ENCODE measurements around the gene DSCAM.

Gene DSCAM

DNA sequence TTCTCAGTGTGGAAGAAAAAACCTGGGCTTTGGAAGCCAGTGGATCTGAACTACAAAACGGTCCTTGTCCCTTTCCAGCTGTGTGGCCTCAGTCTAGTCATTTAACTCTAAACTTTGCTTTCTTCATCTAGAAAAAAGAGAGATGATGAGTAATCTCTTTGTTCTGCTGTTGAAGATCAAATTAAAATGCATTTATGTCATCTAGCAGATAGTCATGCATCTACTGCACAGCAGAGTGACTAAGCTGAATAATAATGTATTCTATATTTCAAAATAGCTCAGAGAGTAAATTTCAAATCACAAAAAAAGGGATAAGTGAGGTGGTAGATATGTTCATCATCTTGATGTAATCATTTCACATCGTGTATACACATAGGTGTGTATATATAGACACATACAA, 473.2 kb downstream of the DSCAM start:
- Histone ChIP-seq H3K27ac (ENCODE audit: low read depth, low read length) (no peak overlapping the region), H3K9ac (ENCODE audit: low read length) (no peak overlapping the region), H3K79me2 (ENCODE audit: insufficient read depth, low read length) (no peaks in the 10 kb centered on the region), H3K9me3 (ENCODE audit: insufficient read depth, low read length) (no peaks in the 10 kb centered on the region), H4K20me1 (ENCODE audit: low read depth, low read length) (no peaks in the 10 kb centered on the region), H3K9me2 (replicated peaks; ENCODE audit: insufficient read depth, low read length) (no peaks in the 10 kb centered on the region), H3K4me2 (ENCODE audit: low read depth, low read length, poor library complexity, severe bottlenecking) (no peak overlapping the region), H3K4me3 (ENCODE audit: insufficient read depth, low read length, poor library complexity, severe bottlenecking) (no peak overlapping the region), H3K36me3 (ENCODE audit: low read length) (no peaks in the 10 kb centered on the region), H3F3A (ENCODE audit: insufficient read depth) (no peaks in the 10 kb centered on the region), H3K27me3 (ENCODE audit: low read length) (no peaks in the 10 kb centered on the region), H2AFZ (ENCODE audit: low read depth, low read length, severe bottlenecking) (no peak overlapping the region)
- TF ChIP-seq, protein P1, sequence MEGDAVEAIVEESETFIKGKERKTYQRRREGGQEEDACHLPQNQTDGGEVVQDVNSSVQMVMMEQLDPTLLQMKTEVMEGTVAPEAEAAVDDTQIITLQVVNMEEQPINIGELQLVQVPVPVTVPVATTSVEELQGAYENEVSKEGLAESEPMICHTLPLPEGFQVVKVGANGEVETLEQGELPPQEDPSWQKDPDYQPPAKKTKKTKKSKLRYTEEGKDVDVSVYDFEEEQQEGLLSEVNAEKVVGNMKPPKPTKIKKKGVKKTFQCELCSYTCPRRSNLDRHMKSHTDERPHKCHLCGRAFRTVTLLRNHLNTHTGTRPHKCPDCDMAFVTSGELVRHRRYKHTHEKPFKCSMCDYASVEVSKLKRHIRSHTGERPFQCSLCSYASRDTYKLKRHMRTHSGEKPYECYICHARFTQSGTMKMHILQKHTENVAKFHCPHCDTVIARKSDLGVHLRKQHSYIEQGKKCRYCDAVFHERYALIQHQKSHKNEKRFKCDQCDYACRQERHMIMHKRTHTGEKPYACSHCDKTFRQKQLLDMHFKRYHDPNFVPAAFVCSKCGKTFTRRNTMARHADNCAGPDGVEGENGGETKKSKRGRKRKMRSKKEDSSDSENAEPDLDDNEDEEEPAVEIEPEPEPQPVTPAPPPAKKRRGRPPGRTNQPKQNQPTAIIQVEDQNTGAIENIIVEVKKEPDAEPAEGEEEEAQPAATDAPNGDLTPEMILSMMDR (IDR thresholded peaks at IDR 0.05; ENCODE audit: insufficient read depth, low read length, poor library complexity, severe bottlenecking): no peak
- no peak for TF ChIP-seq EZH2phosphoT487 (conservative IDR thresholded peaks at IDR 0.05; ENCODE audit: low read length)

DNA sequence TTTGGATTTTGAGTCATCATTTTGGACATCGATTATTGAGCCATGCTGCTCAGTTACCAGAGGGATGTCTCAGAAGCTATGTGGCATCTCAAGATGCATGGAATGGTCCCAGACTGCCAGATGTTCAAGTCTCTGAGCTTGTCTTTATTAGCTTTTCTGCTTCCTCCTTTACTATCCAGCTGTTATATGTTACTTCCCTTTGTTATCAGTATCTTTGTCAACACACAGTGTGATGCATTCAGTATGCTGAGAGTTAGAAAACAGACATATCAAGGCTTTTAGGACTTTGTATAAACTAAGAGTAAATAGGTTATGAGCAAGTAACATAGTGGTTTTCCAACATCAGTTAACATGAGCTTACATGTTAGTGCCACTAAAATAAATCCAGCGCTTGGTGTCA, 474.5 kb downstream of the DSCAM start:
- Histone ChIP-seq H4K20me1 (ENCODE audit: low read depth, low read length) (no peaks in the 10 kb centered on the region), H3K4me3 (ENCODE audit: insufficient read depth, low read length, poor library complexity, severe bottlenecking) (no peak overlapping the region), H3K4me2 (ENCODE audit: low read depth, low read length, poor library complexity, severe bottlenecking) (no peak overlapping the region), H3K9me2 (replicated peaks; ENCODE audit: insufficient read depth, low read length) (no peaks in the 10 kb centered on the region), H3K27ac (ENCODE audit: low read depth, low read length) (no peak overlapping the region), H3K9me3 (ENCODE audit: insufficient read depth, low read length) (no peaks in the 10 kb centered on the region), H3K9ac (ENCODE audit: low read length) (no peak overlapping the region), H3K27me3 (ENCODE audit: low read length) (no peaks in the 10 kb centered on the region), H3K79me2 (ENCODE audit: insufficient read depth, low read length) (no peaks in the 10 kb centered on the region), H3F3A (ENCODE audit: insufficient read depth) (no peaks in the 10 kb centered on the region), H2AFZ (ENCODE audit: low read depth, low read length, severe bottlenecking) (no peak overlapping the region), H3K36me3 (ENCODE audit: low read length) (no peaks in the 10 kb centered on the region)
- TF ChIP-seq, protein P1 (IDR thresholded peaks at IDR 0.05; ENCODE audit: insufficient read depth, low read length, poor library complexity, severe bottlenecking): no peak
- no peak for TF ChIP-seq EZH2phosphoT487 (conservative IDR thresholded peaks at IDR 0.05; ENCODE audit: low read length)

DNA sequence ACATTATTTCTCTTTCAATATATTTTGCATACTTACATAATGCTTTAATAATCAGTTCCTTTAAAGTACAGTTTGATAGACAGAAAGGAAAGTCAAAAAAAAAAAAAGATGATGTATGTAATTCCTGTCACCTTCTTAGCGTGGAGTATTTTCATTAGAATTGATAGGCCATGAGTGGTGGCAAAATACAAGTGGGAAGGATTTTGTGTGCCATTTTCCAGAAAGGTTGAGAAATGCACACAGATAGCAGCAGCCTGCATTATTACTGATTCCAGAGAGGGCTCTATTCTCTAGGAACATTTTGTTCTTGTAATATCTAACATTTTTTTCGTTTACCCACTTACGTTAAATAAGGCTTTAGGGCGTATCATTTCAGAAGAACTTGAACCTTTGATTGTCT, 475.6 kb downstream of the DSCAM start:
- Histone ChIP-seq H3K27ac (ENCODE audit: low read depth, low read length) (no peak overlapping the region), H3F3A (ENCODE audit: insufficient read depth) (no peaks in the 10 kb centered on the region), H3K4me3 (ENCODE audit: insufficient read depth, low read length, poor library complexity, severe bottlenecking) (no peak overlapping the region), H3K36me3 (ENCODE audit: low read length) (no peaks in the 10 kb centered on the region), H3K4me2 (ENCODE audit: low read depth, low read length, poor library complexity, severe bottlenecking) (no peak overlapping the region), H3K9me3 (ENCODE audit: insufficient read depth, low read length) (no peaks in the 10 kb centered on the region), H2AFZ (ENCODE audit: low read depth, low read length, severe bottlenecking) (no peak overlapping the region), H3K9ac (ENCODE audit: low read length) (no peak overlapping the region), H4K20me1 (ENCODE audit: low read depth, low read length) (no peaks in the 10 kb centered on the region), H3K27me3 (ENCODE audit: low read length) (no peaks in the 10 kb centered on the region), H3K79me2 (ENCODE audit: insufficient read depth, low read length) (no peaks in the 10 kb centered on the region), H3K9me2 (replicated peaks; ENCODE audit: insufficient read depth, low read length) (no peaks in the 10 kb centered on the region)
- TF ChIP-seq, protein P1 (IDR thresholded peaks at IDR 0.05; ENCODE audit: insufficient read depth, low read length, poor library complexity, severe bottlenecking): no peak

DNA sequence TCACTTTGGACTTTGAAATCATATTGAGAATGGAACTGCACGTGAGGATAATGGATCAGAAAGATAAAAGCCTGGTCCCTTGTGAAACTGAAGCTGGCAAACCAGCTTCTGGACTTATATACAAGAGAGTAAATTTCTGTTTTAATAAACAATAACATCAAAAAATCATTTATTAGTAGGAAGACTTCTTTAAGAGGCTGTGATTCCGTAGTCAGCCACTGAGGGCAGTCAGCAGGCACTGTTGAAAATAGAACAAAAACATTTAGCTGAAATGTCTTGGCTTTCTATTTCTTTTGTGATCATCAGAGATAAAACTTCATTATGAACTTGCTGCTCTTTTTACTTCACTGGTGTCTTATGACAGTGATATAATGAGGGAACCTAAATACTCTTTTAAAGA, 490.3 kb downstream of the DSCAM start:
- H4K20me1 ChIP-seq (ENCODE audit: low read depth, low read length): no peaks in the 10 kb centered on the region
- H3K9ac ChIP-seq (ENCODE audit: low read length): no peak overlapping the region
- no peaks in the 10 kb centered on the region for H3K27me3 ChIP-seq (ENCODE audit: low read length)
- no peaks in the 10 kb centered on the region for H3K9me2 ChIP-seq (replicated peaks; ENCODE audit: insufficient read depth, low read length)
- no peaks in the 10 kb centered on the region for H3K9me3 ChIP-seq (ENCODE audit: insufficient read depth, low read length)
- no peak overlapping the region for H3K4me2 ChIP-seq (ENCODE audit: low read depth, low read length, poor library complexity, severe bottlenecking)
- no peak overlapping the region for H3K4me3 ChIP-seq (ENCODE audit: insufficient read depth, low read length, poor library complexity, severe bottlenecking)
- TF ChIP-seq, protein P1 (IDR thresholded peaks at IDR 0.05; ENCODE audit: insufficient read depth, low read length, poor library complexity, severe bottlenecking): no peak
- no peak for TF ChIP-seq EZH2phosphoT487 (conservative IDR thresholded peaks at IDR 0.05; ENCODE audit: low read length)
- no peak overlapping the region for H3K27ac ChIP-seq (ENCODE audit: low read depth, low read length)
- H3F3A ChIP-seq (ENCODE audit: insufficient read depth): no peaks in the 10 kb centered on the region
- H3K79me2 ChIP-seq (ENCODE audit: insufficient read depth, low read length): no peaks in the 10 kb centered on the region
- H3K36me3 ChIP-seq (ENCODE audit: low read length): no peaks in the 10 kb centered on the region
- no peak overlapping the region for H2AFZ ChIP-seq (ENCODE audit: low read depth, low read length, severe bottlenecking)

All from SU-DHL-6 (cell line).